ENCODE measurements around the gene PSMC2.
"Not testable (repeated sequence)": the region's sequence is repeated elsewhere in the genome, so short reads cannot be mapped to it uniquely, and the experiment has no call there.

Gene PSMC2

DNA sequence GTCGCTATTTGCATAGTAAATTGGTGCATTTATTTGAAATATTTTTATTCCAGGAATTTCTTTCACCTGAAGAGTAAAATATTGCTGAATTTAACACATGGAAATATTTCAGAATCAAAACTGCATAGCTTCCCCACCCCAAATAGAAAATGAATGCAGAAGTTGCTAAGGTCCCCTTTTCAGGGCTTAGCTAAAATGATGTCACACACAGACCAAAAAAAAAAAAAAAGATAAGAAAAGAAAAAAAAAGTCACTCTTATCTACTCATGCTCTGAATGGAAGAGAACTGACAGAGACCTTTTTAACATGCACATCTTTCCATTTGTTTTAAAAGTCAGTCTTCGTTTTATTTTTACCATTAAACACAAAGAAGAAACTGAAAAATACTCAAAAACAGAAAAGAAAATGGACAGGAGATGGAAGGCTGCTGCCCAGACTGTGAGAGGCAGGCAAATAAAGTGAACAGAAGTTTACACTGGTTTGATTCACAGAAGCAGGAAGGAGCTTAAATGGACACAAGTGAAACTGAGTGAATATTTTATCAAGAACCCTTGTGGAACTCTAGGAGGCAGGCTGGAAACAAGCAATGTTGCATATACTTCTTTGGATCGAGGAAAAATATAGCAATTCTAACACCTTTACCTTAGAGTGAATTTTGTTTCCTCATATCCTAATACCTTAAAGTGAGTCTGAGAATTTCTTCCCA, 32.0 kb downstream of the PSMC2 start:
- no peak for DNase-seq (ENCODE audit: low read depth in 3 of 3)

- DNase-seq (ENCODE audit: low read depth in 3 of 3) = no peak
These were observed 33.1 kb downstream of the PSMC2 start for GRCh38 chr7:103380395-103381191.

- no peak for DNase-seq (ENCODE audit: low read depth in 3 of 3)
These were observed 34.0 kb downstream of the PSMC2 start for GRCh38 chr7:103381280-103382031.

DNA sequence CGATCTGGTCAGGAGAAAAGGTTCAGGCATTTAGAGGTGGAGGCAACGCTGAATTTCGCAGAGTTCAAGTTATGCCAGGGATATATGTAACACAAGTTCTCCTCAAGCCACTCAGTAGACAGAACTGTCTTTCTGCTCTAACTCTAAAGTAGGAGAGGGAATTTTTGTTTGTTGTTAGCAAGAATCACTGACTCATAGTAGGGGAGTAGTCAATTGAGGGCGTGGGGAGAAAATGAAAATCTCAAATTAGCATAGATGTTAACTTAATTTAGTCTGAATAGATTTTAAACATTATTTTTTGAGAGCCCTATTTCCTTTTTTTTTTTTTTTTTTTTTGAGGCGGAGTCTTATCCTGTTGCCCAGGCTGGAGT, 34.6 kb downstream of the PSMC2 start:
- DNase-seq (ENCODE audit: low read depth in 3 of 3) = no peak

DNA sequence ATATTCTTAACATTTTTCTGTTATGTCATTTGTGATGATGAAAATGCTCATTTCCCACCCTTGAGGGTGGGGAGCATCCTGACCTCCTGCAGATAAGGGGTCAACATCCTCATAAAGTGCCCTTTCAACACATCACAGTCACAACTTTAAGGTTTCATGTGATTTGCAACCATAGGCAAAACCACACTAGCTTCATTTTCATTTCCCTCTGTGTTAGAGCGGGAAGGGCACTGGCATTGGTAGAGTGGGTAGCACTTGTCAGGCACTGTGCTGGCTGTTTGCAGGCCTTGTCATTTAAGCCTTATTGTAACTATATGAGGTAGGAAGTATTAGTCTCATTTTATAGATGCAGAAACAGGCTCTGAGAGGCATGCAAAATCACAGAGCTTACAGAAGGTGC, 39.8 kb downstream of the PSMC2 start:
- DNase-seq (ENCODE audit: low read depth in 3 of 3) = no peak

DNA sequence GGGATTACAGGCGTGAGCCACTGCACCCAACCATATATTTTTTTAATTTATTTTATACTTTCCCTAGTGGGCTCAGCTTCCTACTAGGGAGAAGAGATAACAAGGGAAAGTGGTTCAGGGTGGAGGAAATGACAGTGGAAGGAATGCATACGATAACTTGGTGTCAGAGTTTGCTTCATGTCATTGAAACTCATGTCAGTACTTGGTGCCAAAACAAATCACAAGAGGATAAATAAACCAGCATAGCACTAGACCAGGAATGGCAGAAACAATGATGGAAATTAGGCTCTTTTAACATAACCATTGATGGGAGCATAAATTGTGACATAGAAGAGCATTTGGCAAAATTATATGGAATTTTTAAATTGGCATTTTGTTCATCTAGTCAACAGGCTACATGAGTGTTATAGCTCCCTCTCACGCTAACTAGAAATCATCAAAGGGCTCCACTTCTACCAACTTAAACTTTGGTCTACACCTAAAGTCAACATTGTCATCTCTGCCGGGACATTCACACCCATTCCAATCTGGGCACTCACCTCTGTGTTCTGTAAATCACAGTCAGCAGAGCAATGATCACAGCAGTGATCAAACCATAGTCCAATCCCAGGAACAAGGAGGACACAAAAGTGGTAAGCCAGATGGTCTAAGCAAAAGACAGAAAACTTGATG, 41.2 kb downstream of the PSMC2 start:
- no peak for DNase-seq (ENCODE audit: low read depth in 3 of 3)

GRCh38 chr7:103389263-103389662, 41.8 kb downstream of the PSMC2 start:
- no peak for DNase-seq (ENCODE audit: low read depth in 3 of 3)

GRCh38 chr7:103391150-103391549, 43.7 kb downstream of the PSMC2 start:
- no peak for DNase-seq (ENCODE audit: low read depth in 3 of 3)

DNA sequence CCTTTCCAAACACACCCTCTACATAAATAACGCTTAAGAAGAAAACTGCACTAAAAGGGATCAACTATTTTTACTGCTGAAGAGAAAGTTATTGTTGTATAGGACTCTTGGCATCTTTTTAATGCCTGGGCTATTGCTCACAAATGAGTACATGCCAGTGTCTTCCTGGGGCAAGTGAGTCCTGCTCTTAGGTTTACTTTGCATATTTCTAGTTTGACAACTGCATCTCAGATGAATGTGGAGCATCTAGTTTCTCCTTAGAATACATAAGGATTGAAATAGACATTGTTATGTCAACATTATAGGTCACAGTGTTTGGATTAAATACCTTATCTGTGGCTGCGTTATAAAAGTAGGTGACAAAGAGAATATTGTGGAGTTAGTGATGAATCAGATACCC, 44.5 kb downstream of the PSMC2 start:
- no peak for DNase-seq (ENCODE audit: low read depth in 3 of 3)

GRCh38 chr7:103394566-103394965, 47.1 kb downstream of the PSMC2 start:
- no peak for DNase-seq (ENCODE audit: low read depth in 3 of 3)

DNA sequence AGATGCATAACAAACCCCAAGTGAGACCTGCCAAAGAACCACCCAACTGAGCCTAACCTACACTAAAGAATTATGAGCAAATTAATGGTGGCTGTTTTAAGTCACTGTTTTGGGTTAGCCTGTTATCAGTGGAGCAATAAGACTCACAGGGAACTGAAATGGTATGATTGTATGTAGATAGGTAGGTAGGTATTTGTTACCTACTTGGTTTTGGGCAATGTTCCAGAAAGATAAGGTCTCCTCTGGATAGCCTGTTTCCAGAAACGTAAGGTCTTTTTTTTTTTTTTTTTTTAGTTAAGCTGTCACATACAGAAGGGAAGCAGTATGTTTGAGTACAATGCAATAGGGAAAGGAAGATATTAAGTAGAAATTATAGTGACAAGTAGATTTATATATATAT, 47.6 kb downstream of the PSMC2 start:
- DNase-seq (ENCODE audit: low read depth in 3 of 3) = no peak

GRCh38 chr7:103396471-103396870, 49.0 kb downstream of the PSMC2 start:
- DNase-seq (ENCODE audit: low read depth in 3 of 3) = no peak

GRCh38 chr7:103398483-103399127, 51.2 kb downstream of the PSMC2 start:
- no peak for DNase-seq (ENCODE audit: low read depth in 3 of 3)

- not testable (repeated sequence) for DNase-seq (ENCODE audit: low read depth in 3 of 3)
These were observed 52.2 kb downstream of the PSMC2 start for GRCh38 chr7:103399687-103400086.

- not testable (repeated sequence) for DNase-seq (ENCODE audit: low read depth in 3 of 3)
These were observed 58.6 kb downstream of the PSMC2 start for GRCh38 chr7:103405789-103406613.

DNA sequence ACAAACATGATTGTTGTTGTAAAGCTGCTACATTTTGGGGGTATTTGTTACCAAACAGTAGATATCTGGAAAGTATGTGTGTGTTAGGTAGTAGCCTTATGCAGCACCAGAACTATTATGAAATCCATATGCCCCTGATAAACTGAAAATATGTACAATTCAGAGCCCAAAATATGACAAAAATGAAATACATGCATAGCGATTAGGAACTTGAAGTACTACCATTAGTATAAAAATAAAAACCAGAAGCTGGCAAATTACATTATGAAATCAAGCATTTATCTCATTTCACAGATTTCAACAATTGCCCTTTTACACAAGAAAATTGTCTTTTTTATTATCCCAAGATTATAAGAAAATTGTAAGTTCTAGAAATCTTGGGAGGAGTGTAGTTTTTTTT, 64.7 kb downstream of the PSMC2 start:
- DNase-seq (ENCODE audit: low read depth in 3 of 3) = no peak

GRCh38 chr7:103413407-103413806, 66.0 kb downstream of the PSMC2 start:
- DNase-seq (ENCODE audit: low read depth in 3 of 3) = no peak

GRCh38 chr7:103418241-103418640, 70.8 kb downstream of the PSMC2 start:
- no peak for DNase-seq (ENCODE audit: low read depth in 3 of 3)
